ENCODE measurements around the gene F12.

DNA sequence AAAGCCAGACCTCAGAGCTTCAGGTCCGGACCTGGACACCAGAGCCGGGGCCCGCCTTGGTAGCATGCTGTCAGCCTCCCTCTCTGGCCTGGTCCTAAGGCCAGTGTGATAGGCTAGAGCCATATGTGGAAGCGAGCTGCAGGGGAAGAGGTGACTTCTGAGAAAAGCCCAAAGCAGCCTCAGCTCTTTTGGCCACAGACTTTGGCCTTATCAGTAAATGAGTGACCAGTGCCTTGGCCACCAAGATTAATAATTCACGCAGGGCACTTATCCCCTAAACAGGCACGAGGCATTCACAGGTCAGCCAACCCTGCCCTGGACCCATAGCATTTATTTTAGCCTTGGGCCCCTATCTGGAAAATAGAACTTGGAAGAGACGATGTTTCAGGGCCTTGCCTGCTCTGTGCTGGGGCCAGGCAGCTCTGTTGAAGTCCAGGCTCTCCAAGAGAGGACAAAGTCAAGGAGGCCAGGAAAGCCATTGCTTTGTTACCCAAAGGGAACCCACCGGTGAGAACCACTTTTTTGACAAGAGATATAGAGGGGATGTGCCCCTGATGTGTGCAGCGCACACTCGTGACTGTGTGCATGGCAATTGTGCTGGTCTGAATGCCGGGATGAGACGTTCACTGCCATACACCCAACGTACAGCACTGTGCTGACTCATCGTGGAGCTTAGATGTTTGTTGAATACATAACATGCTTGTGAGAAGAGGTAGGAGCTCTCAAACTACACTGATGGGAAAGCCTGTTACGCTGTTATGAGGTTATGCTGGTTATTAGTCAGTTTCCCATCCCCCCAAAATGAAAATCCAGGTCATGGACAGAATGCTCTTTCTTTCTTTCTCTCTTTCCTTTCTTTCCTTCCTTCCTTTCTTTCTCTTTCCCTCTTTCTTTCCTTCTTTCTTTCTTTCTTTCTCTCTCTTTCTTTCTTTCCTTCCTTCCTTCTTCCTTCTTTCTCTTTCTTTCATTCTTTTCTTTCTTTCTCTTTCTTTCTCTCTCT is 30.2 kb downstream of the F12 start:
- TF ChIP-seq GATA2 (IDR thresholded peaks at IDR 0.05; ENCODE audit: low read depth, low read length) (no peak), GATA3 (IDR thresholded peaks at IDR 0.05; ENCODE audit: low read depth, low read length) (no peak)
